K562 (cell line): Measurements from ENCODE around the gene THUMPD1.

Source experiments
- CREB1 ChIP-seq, 2 experiments: sonication (generic) in 1 of 2; formaldehyde crosslinking in 1 of 2; IDR thresholded peaks; 2 replicates each; pipeline versions ENCODE4 v1.6.1 to v1.8.0; 2012 to 2022; ENCODE audit warnings: inconsistent platforms in 1 of 2, mild to moderate bottlenecking in 1 of 2, missing genetic modification reagents in 1 of 2, moderate library complexity in 1 of 2
- CTCF ChIP-seq, 3 experiments: IDR thresholded peaks in 2 of 3; conservative IDR thresholded peaks in 1 of 3; 2 replicates each; pipeline ENCODE4 v1.5.1; 2011 to 2012; ENCODE audit warnings: low read length in 3 of 3, mild to moderate bottlenecking in 3 of 3, control low read depth in 2 of 3, improper control_type of control experiment in 1 of 3, inconsistent platforms in 1 of 3, low read depth in 1 of 3, mixed read lengths in 1 of 3, moderate library complexity in 1 of 3; ENCODE audit not compliant: insufficient read depth in 2 of 3
- PATZ1 ChIP-seq: fragments of 250-450 bp; sonication (Bioruptor Pico); IDR thresholded peaks from 2 replicates; pipeline ENCODE4 v1.5.0; 2020; ENCODE audit warnings: mild to moderate bottlenecking, borderline replicate concordance
- POLR2B ChIP-seq: fragments of 450-650 bp; IDR thresholded peaks from 2 replicates; pipeline ENCODE4 v1.6.1; 2018; ENCODE audit warnings: low read depth; ENCODE audit not compliant: partially characterized antibody
- ZNF707 ChIP-seq: fragments of 250-450 bp; sonication (Bioruptor Pico); conservative IDR thresholded peaks from 2 replicates; pipeline ENCODE4 v1.8.0; 2022; ENCODE audit warnings: inconsistent platforms, mild to moderate bottlenecking, moderate library complexity

- no peak for TF ChIP-seq CREB1 (IDR thresholded peaks at IDR 0.05)
- TF ChIP-seq CREB1 (CRISPR knock-in tag; IDR thresholded peaks at IDR 0.05): no peak
- TF ChIP-seq POLR2B: no peak
- no peak for TF ChIP-seq PATZ1 (CRISPR knock-in tag)
- no peak for TF ChIP-seq ZNF707 (CRISPR knock-in tag)
- no peak for TF ChIP-seq CTCF (IDR thresholded peaks at IDR 0.05 in 2 of 3, conservative IDR thresholded peaks at IDR 0.05 in 1 of 3; ENCODE audit: insufficient read depth in 2 of 3, low read depth in 1 of 3, low read length in 3 of 3)
Measured at GRCh38 chr16:20768818-20769217, 27.2 kb upstream of the THUMPD1 start.
